HCEC 1CT (cell line): Measurements from ENCODE around the gene ZNF860.

Source experiments
- DNase-seq: peaks from one replicate; pipeline ENCODE4 v3.0.0-alpha.2; 2017

ZNF860 gene

GRCh38 chr3:31981206-31982181 is at the start of gene ZNF860, which contains the start of gene OSBPL10:
Gene ZNF860 (plus strand): TSS chr3:31981750. CDS start chr3:31989080, 7,330 bp downstream.
Gene OSBPL10 (minus strand): TSS chr3:31981262. CDS start chr3:31981179, 83 bp downstream.
- peak; percentile 96 for DNase-seq

DNA sequence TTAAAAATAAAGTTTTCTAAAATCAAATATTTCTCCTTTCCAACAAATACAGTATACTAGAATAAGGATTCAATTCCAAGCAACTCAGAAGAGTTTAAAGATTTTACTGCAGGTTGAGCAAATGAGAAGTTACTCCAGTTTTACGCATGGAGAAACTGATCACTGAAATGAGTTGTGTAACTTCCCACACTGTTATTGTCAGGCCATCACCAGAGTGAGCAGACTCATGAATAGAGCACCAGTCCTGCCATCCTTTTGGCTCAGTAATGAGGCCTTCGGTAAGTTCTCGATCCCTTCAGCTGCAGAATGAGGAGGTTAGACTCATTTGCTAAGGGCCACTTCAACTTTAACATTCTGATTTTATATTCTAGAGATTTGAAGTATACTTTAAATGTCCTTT is 48.6 kb upstream of the ZNF860 start:
- no peak for DNase-seq

- no peak for DNase-seq
Measured at GRCh38 chr3:31934018-31934417, 47.5 kb upstream of the ZNF860 start.

GRCh38 chr3:31934866-31935265 is 46.7 kb upstream of the ZNF860 start:
- DNase-seq = no peak

GRCh38 chr3:31936420-31937060 is 45.0 kb upstream of the ZNF860 start:
- no peak for DNase-seq

GRCh38 chr3:31937225-31937624 is 44.3 kb upstream of the ZNF860 start:
- no peak for DNase-seq

GRCh38 chr3:31942446-31942845 is 39.1 kb upstream of the ZNF860 start:
- DNase-seq = no peak

DNA sequence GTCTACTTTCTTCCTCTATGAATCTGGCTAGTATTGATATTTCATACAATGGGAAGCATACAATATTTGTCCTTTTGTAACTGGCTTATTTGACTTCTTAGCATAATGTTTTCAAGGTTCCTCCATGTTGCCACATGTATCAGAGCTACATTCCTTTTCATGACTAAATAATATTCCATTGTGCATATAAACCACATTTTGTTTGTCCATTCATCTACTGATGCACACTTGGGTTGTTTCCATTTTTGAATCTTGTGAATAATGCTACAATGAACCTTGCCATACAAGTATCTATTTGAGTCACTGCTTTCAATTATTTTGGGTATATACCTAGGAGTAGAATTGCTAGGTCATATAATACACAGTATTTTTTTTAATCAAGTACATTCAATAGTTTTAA is 38.5 kb upstream of the ZNF860 start:
- DNase-seq = no peak

DNA sequence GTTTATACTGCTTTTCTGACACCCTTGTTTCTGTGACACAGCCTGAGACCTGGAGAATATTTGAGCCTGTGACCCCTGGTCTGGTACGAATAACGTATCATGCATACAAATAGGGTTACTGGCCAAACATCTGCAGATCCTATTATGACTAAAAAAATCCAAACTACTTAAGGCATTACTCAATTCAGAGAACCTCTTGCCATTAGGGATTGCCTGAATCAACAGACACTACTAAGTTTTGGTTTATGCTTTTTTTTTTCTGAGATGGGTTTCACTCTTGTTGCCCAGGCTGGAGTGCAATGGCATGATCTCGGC is 35.9 kb upstream of the ZNF860 start:
- peak; percentile 90 for DNase-seq

DNA sequence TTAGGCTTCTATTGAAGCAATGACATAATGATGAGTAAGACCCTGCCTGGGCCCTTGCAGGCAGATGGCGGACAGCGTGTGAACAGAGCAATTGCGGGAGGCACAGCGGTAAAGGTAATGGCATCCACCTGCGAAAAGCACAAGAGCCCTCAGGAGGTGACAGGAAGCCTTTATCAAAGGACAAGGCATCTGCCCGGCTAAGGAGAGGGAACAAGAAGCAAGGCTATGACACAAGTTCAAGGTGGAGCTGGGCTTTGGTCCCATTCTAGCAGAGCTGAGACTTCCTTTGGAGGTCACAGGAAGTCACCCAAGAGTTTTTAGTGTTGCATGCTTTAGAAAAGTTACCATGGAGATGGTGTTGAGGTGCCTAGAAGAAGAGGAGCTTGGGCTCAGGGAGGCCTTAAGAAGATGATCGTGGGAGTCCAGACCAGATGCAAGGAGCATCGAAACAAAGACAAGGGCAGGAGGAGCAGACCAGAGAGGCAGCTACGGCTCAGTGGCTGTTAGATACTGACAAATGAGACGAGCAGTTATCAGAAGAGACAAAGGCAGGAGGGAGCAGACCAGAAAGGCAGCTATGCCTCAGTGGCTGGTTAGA is 35.0 kb upstream of the ZNF860 start:
- DNase-seq = peak; percentile 60

- DNase-seq = no peak
Measured at GRCh38 chr3:31947162-31947561, 34.4 kb upstream of the ZNF860 start.

- no peak for DNase-seq
Measured at GRCh38 chr3:31947671-31948091, 33.9 kb upstream of the ZNF860 start.

DNA sequence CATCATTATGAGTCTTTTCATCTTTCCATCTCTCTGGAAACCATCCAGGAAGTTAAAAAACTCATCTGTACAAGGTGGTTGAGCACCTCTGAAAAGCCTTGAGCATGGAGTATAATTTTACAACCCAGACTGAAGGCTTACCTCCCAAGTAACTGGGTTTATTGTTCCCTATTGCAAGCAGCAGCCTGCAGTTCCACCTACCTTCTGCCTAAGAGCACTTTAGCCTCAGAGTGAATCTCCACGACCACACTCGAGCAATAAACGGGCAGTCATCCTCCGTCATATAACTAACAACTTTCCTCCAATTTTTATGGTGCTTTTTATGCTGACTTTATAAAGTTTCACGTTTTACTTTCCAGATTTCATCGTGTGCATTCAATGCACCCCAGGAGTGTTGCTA is 33.3 kb upstream of the ZNF860 start:
- no peak for DNase-seq

DNA sequence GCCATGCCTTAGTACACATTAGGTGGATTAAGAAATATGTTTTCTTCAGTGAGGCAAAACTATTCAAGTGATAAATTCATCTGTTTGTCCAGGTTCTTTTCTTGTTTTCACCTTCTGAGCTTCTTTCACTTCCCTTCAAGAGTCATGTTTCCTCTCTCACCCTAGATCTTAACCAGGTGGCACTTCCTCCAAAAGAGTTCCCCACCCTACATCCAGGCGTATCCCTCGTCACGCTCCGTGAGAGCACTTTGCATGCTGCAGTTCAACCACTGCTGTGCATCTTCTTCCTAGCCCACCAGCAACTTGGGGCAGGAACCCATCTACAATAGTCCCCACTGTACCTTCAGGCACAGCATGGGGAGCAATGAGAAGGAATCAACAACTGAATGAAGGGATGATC is 29.3 kb upstream of the ZNF860 start:
- DNase-seq = no peak

DNA sequence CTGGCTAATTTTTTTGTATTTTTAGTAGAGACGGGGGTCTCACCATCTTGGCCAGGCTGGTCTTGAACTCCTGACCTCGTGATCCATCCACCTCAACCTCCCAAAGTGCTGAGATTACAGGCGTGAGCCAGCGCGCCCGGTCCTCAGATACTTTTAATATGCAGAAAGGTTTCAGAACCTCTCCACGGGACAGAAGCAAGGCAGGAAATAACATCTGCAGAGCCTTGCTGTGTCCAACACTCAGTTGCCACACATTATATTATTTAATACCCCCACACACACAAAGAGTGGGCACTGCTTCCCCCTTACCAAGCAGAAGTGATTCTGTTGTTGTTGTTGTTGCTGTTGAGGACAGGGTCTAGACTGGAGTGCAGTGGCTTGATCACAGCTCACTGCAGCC is 28.5 kb upstream of the ZNF860 start:
- no peak for DNase-seq

GRCh38 chr3:31953636-31954035 is 27.9 kb upstream of the ZNF860 start:
- no peak for DNase-seq

DNA sequence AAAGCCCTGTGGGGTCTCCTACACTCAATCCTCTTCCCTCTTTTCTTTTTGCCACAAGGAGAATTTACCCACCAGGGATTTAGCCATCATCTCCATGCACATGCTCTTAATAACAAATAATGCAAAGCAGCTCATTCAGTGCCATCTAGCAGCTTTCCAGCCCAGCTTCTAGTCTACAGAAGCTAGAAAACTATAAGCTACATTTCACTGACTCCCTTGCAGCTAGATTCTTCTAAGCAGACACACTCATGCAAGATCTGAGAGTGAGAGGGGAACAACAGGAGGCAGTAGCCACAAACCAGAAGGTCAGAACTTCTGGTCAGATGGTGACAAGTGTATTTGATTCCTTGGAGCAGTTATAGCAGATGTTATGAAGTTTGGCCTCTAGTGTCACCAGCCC is 26.0 kb upstream of the ZNF860 start:
- no peak for DNase-seq

DNA sequence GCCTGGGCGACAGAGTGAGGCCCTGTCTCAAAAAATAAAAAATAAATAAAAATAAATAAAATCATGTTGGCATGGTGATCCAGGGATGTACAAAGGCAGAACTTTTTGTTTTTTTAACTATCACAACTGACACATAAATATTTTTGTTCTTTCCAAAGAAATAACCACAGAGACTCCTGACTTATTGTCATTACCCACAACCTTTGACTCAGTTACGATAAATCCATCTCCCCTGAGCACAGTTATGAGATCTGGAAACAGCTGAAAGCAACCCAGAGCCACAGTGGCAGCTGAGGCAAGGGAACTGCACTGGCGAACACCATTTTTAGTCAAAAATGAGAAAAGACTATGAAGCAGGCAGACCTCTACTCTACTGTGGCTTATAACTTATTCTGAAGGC is 24.4 kb upstream of the ZNF860 start:
- DNase-seq = no peak

DNA sequence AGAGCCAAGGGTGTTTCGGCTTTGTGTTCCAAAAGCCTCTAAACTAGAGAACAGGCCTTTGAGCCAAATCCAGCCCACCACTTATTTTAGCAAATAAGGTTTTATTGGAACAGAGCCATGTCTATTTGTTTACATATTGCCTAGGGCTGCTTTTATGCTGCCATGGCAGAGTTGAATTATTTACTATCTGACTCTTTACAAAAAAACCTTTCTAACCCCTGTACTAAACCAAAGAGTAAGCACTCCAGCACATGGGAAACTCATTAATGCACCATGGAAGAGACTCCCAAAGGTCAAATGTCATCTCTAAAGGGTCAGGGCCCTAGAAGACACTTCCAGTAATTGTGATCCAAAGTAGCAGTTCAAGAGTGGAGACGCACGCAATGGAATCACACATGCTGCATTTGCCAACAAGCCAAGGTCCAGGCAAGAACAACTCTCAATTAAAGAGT is 22.8 kb upstream of the ZNF860 start:
- no peak for DNase-seq

DNA sequence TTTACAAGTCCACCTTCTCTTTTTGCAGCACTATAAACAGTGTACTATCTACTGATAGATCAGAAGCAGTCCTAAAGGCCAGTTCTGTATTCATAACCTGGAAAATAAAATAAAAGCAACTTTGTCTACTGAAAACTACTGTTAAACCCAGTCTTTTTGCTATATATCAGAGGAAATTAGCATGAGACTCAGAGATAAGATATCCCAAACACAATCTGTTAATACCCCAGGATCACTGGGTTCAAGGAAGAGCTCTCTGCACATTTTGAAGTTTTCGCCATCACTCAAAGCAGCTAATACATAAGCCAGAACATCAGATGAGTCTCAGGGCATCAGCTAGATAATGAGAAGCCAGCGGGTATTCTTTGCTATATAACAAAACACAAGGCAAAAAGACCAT is 22.3 kb upstream of the ZNF860 start:
- DNase-seq = no peak

DNA sequence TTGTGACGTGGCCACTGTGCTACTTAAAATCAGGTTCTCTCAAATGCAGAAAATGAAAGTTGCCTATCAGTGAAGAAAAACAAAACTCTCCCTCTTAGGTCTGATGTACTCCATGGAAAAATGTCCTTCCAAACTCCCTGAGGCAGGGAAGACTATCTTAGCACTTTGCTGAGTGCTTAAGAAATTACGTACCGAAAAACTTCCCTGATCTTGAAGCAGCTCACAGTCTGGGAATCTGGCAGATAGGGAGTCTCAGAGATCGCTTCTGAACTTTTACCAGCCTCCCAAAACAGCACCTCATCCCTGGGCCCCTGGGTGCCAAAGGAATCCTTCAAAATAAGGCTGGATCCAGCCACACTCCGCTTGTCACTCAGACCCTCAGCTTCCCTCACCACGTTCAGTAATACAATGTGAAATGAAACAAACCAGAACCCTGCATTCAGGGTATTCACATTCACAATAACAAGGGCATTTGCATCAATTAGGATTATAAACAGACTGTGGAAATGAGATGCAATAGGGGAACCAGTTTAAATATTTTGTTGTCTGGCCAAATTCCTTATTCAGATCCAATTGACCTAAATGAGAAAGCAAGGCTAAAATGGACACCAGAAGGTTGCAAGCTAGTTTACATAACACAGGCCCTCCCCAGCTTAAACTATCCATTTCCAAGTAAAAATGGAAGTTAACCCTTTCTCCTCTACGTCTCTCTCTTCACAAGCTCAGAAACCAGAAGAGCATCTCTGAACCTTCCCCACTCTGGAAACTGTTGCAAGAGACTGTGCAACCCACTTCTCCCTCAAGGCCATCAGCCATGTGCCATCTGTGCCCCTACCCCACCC is 21.4 kb upstream of the ZNF860 start:
- no peak for DNase-seq

DNA sequence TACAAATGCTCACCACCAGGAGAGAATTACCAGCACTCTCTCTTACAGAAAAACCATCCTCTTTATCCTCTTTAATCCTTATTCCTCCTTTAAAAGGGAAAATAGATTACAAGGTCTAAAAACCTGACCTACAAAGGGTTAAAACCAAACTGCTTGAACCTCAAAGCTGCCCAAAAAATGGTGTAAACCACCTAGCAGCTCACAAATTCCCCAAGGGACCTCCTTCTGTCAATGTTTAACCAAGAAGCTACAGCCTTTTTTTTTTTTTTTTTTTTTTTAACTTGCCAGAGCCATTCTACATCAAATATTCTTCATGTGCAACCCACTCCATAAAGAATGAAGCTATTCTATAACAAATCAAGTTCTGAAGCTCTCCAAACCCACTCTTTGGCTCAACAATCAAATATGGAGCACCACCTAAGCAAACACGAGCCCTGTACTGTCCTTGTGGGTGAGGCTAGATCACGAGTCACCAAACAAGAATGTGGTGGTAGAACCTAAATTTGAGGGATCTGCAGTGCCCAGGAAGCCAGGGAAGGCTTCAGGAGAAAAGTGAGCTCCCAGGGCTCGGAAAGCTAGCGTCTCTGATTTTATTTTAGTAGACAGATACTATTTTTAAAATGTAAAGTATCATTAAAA is 20.6 kb upstream of the ZNF860 start:
- DNase-seq = peak; percentile 79
